Activated CD4-positive, alpha-beta T cell treated with anti-CD3 and anti-CD28 coated beads for 1 hour (primary cell): ENCODE data around the gene HLA-DPA1.

Experiments used
- DNase-seq: peaks from one replicate; pipeline ENCODE4 v3.0.0-alpha.2; 2020

Gene HLA-DPA1

GRCh38 chr6:33061987-33062386 is 11.5 kb downstream of the HLA-DPA1 start:
- no peak for DNase-seq

GRCh38 chr6:33057222-33058150 is 16.0 kb downstream of the HLA-DPA1 start:
- no peak for DNase-seq

GRCh38 chr6:33053230-33053629 is 20.2 kb downstream of the HLA-DPA1 start:
- no peak for DNase-seq

- no peak for DNase-seq
These were observed 20.8 kb downstream of the HLA-DPA1 start for GRCh38 chr6:33052627-33053026.

GRCh38 chr6:33050014-33050810 is 23.2 kb downstream of the HLA-DPA1 start:
- DNase-seq = no peak

GRCh38 chr6:33049323-33050013 is 24.0 kb downstream of the HLA-DPA1 start:
- DNase-seq = no peak

- DNase-seq = no peak
These were observed 33.3 kb downstream of the HLA-DPA1 start for GRCh38 chr6:33040157-33040556.

- no peak for DNase-seq
These were observed 36.9 kb downstream of the HLA-DPA1 start for GRCh38 chr6:33036535-33036934.

GRCh38 chr6:33034554-33034953 is 38.9 kb downstream of the HLA-DPA1 start:
- no peak for DNase-seq

GRCh38 chr6:33030245-33030644 is 43.2 kb downstream of the HLA-DPA1 start:
- no peak for DNase-seq

GRCh38 chr6:33029328-33030184 is 43.9 kb downstream of the HLA-DPA1 start:
- no peak for DNase-seq

GRCh38 chr6:33028220-33028849 is 45.1 kb downstream of the HLA-DPA1 start:
- DNase-seq = no peak

GRCh38 chr6:33024521-33024920 is 48.9 kb downstream of the HLA-DPA1 start:
- no peak for DNase-seq

GRCh38 chr6:33023536-33023935 is 49.9 kb downstream of the HLA-DPA1 start:
- DNase-seq = no peak

- DNase-seq = no peak
These were observed 51.5 kb downstream of the HLA-DPA1 start for GRCh38 chr6:33021917-33022316.

- no peak for DNase-seq
These were observed 54.1 kb downstream of the HLA-DPA1 start for GRCh38 chr6:33019372-33019771.

- no peak for DNase-seq
These were observed 54.5 kb downstream of the HLA-DPA1 start for GRCh38 chr6:33018904-33019303.

- no peak for DNase-seq
These were observed 55.0 kb downstream of the HLA-DPA1 start for GRCh38 chr6:33018418-33018817.

- no peak for DNase-seq
These were observed 55.6 kb downstream of the HLA-DPA1 start for GRCh38 chr6:33017694-33018353.

- no peak for DNase-seq
These were observed 56.4 kb downstream of the HLA-DPA1 start for GRCh38 chr6:33017018-33017417.

GRCh38 chr6:33015798-33016197 is 57.7 kb downstream of the HLA-DPA1 start:
- DNase-seq = no peak
